SJCRH30 (cell line): ENCODE results near the gene NPAS3. TPM values are rescaled to one million over a fixed set of nuclear protein-coding genes. Genes with fewer than 3 reads are reported as not detected.
A peak's percentile ranks its signal among the peaks of the same experiment; 100 is the strongest.

Experiments
- DNase-seq, 2 experiments: peaks; one replicate each; pipeline ENCODE4 v3.0.0-alpha.2; 2015 to 2020
- H3K27ac ChIP-seq: fragments of 250-450 bp; sonication (Bioruptor Pico); 2 replicates; pipeline ENCODE4 v1.5.1; 2020; ENCODE audit warnings: mild to moderate bottlenecking, moderate library complexity
- H3K27me3 ChIP-seq: fragments of 250-450 bp; sonication (Bioruptor Pico); 2 replicates; pipeline ENCODE4 v1.5.1; 2020; ENCODE audit warnings: mild to moderate bottlenecking, moderate library complexity
- H3K36me3 ChIP-seq: fragments of 250-450 bp; sonication (Bioruptor Pico); 2 replicates; pipeline ENCODE4 v1.5.1; 2020; ENCODE audit warnings: mild to moderate bottlenecking, moderate library complexity
- H3K4me1 ChIP-seq: fragments of 250-450 bp; sonication (Bioruptor Pico); 2 replicates; pipeline ENCODE4 v1.5.1; 2020; ENCODE audit warnings: mild to moderate bottlenecking, moderate library complexity
- H3K4me3 ChIP-seq: fragments of 250-450 bp; sonication (Bioruptor Pico); 2 replicates; pipeline ENCODE4 v1.5.1; 2020; ENCODE audit warnings: mild to moderate bottlenecking, moderate library complexity
- H3K9me3 ChIP-seq: fragments of 250-450 bp; sonication (Bioruptor Pico); replicated peaks from 2 replicates; pipeline ENCODE4 v1.5.1; 2020; ENCODE audit warnings: mild to moderate bottlenecking, moderate library complexity
- total RNA-seq: library from RNA; depleted of rRNA; stranded (reverse); fragments of >200 nt; shearing (Covaris generic); gene quantifications from 2 replicates; pipeline ENCODE4 v1.2.3, GENCODE V29; 2014

NPAS3 gene
- total RNA-seq, 1 experiment from 2014 or later, result 1.8 TPM

DNA sequence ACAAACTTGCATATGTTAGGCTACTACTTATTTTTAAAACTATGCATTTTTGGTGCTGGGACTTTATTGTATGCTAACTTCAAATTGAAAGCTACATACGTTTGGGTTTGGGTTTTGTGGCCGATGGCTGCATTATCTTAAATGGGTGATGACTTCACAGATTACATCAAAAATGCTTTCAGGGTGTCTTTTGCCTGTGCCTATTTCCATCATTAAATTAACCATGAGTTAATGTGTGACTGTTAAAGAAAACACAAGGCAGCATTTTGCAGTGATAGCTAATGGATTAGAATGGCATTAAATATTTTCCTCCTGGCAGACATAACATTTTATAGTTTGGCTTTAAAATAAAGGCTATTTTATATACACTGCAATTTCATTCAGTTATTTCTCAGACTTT lies 659.9 kb downstream of the NPAS3 start:
- no peaks in the 10 kb centered on the region for H3K27me3 ChIP-seq
- H3K4me1 ChIP-seq, result no peaks in the 10 kb centered on the region
- H3K9me3 ChIP-seq, result no peaks in the 10 kb centered on the region
- no peaks in the 10 kb centered on the region for H3K36me3 ChIP-seq
- no peak for DNase-seq
- no peak overlapping the region for H3K27ac ChIP-seq
- no peak overlapping the region for H3K4me3 ChIP-seq

DNA sequence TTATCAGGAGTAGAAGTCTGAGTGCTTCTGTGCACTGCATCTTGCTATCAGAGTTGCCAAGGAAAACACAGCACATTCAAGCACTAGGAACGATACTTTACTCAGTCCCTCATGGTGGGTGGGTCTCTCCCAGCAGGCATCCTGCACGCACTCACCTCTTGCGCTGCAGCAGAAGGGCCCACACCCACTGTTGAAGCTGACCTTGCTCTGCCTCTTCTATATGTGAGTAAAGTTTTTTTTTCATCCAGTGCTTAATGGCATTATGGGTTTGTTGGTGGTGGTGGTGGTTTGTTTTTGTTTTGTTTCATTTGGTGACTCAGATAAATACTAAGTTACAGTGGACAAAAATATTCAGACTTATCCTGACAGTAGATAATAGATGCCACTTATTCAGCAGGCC lies 663.7 kb downstream of the NPAS3 start:
- Histone ChIP-seq H3K36me3 (no peaks in the 10 kb centered on the region), H3K27me3 (no peaks in the 10 kb centered on the region), H3K9me3 (no peaks in the 10 kb centered on the region), H3K4me1 (no peaks in the 10 kb centered on the region), H3K27ac (no peak overlapping the region), H3K4me3 (no peak overlapping the region)
- no peak for DNase-seq

DNA sequence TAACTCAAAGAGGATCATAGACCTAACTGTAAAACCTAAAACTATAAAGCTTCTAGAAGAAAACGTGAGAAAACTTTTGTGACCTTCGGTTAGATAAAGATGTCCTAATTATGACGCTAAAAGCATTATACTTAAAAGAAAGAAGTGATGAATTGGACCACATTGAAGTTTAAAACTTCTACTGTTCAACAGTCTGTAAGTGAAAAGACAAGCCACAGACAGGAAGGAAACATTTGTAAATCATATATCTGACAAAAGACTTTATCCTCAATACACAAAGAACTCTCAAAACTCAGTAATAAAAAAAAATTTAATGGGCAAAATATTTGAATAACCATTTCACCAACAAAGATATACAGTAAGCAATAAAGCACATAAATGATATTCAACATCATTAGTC lies 667.9 kb downstream of the NPAS3 start:
- Histone ChIP-seq H3K36me3 (no peaks in the 10 kb centered on the region), H3K27me3 (no peaks in the 10 kb centered on the region), H3K4me1 (no peaks in the 10 kb centered on the region), H3K27ac (no peak overlapping the region), H3K4me3 (no peak overlapping the region), H3K9me3 (no peaks in the 10 kb centered on the region)
- no peak for DNase-seq

DNA sequence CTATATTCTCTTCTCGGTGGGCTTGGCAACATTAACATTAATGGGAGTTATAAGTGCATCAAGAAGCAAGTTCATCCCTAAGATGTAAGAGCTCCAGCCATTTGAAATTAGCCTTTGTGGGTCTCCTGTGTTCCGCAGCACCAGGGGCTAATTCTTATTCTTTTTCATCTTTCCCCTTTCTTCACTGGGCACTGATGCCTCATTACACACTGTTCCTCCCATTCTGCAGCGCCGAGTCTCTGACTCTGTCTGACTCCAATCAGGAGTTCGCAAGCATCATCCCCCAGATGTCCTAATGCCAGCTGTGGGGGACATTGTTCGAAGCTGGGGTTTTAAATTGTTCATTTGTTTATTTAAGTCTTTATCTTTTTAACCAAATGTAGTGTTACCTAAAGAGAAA lies 670.9 kb downstream of the NPAS3 start:
- H3K4me1 ChIP-seq, result no peaks in the 10 kb centered on the region
- no peak overlapping the region for H3K4me3 ChIP-seq
- no peaks in the 10 kb centered on the region for H3K27me3 ChIP-seq
- no peak overlapping the region for H3K27ac ChIP-seq
- no peaks in the 10 kb centered on the region for H3K36me3 ChIP-seq
- DNase-seq, result no peak
- no peaks in the 10 kb centered on the region for H3K9me3 ChIP-seq

DNA sequence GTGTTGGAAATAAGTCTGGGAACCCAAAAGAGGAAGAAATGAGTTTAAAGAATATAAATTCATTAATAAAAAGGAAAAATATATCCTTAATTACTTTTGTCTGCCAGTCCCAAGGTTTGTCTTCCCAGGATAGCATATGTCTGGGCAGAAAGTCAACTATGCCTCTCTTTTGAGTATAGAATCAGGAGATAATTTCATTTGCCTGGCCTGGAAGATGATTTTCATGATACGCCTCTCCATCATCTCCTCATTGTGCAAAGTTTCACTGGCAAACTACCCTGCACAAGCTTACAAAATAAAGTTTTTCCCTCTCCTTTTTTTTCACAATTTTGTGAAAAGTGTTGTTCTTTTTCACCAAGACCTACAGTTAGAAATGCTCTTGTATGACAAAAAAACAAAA lies 671.4 kb downstream of the NPAS3 start:
- Histone ChIP-seq H3K27ac (no peak overlapping the region), H3K36me3 (no peaks in the 10 kb centered on the region), H3K4me1 (no peaks in the 10 kb centered on the region), H3K27me3 (no peaks in the 10 kb centered on the region), H3K9me3 (no peaks in the 10 kb centered on the region), H3K4me3 (no peak overlapping the region)
- DNase-seq, result no peak

DNA sequence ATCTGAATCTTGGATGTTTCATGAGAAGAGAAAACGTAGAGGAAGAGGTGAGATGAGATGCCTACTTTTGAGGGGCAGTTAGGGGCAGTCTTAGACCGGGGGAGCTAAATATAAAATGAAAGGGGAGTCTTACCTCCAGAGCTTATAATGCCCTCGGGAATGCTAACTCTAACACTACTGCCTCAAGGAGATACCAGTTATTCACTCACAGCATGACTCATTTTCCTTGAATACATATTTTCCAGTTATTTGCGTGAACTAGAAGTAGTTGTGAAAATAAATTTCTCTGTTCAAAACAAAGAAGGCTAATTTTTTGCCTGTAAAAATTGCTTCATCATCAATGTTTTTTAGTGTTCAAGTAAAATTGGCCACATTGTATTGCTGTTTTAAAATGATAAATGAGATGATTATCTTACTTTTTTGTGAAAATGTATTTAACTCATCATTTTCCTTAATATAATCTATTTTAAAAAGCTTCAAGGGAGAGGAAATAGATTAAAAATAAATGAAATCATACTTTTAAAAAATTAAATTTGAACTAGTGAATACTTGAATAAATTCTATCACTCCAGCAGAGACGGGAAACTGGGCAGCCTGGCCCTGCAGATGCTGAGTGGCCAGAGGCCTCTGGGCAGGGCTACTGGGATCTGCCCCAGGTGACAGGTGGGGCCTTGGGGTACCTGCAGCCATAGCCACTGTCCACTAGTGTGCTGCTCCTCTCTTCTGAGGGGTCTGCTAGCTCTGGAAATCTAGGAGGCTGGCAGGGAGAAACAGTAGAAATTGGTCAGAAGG lies 672.9 kb downstream of the NPAS3 start:
- Histone ChIP-seq H3K36me3 (no peaks in the 10 kb centered on the region), H3K27ac (no peak overlapping the region), H3K9me3 (no peaks in the 10 kb centered on the region), H3K27me3 (no peaks in the 10 kb centered on the region), H3K4me1 (no peaks in the 10 kb centered on the region), H3K4me3 (no peak overlapping the region)
- no peak for DNase-seq

DNA sequence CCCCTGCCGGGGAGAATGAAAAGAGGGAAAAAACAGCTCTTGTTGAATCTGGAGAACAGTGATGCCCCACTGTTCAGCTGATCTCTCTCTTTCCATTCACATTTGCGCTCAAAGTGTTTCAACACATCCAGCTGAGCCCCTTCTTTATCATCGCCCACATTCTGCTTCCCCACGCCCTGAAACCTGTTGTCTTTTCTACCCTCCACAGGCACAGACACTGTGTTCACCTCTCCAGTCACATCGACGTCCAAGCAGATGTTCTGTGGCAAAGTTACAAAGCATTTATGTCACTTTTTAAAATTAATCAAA lies 673.5 kb downstream of the NPAS3 start:
- Histone ChIP-seq H3K27me3 (no peaks in the 10 kb centered on the region), H3K9me3 (no peaks in the 10 kb centered on the region), H3K4me3 (no peak overlapping the region), H3K4me1 (0 out of 2 replicates have a peak, but pooled peaks cover 4% of the 10 kb centered on the region), H3K36me3 (no peaks in the 10 kb centered on the region), H3K27ac (no peak overlapping the region)
- DNase-seq, result no peak

DNA sequence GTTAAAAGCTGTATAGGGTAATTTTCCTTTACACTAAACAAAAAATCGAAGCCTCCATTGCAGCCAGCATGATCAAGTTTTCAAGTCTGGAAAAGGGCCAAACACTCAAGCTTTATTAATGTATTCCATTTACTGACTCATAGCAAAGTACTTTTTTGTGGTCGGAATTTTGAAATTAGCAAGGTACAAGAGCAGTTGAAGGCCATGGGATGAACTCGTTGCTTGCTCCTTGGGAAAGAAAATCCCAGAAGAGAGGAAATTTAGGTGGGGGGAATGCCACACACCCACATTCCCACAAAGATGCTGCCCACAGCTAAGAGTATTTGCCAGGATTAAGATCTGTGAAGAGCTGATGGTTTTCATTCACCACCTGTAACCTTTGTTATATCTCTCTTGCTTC lies 678.5 kb downstream of the NPAS3 start:
- no peaks in the 10 kb centered on the region for H3K27me3 ChIP-seq
- DNase-seq, result peak in 1 of 2 experiments; percentile 20
- no peaks in the 10 kb centered on the region for H3K9me3 ChIP-seq
- no peak overlapping the region for H3K4me3 ChIP-seq
- H3K27ac ChIP-seq, result no peak overlapping the region
- H3K36me3 ChIP-seq, result no peaks in the 10 kb centered on the region
- 0 out of 2 replicates have a peak, but pooled peaks cover 4% of the 10 kb centered on the region for H3K4me1 ChIP-seq

DNA sequence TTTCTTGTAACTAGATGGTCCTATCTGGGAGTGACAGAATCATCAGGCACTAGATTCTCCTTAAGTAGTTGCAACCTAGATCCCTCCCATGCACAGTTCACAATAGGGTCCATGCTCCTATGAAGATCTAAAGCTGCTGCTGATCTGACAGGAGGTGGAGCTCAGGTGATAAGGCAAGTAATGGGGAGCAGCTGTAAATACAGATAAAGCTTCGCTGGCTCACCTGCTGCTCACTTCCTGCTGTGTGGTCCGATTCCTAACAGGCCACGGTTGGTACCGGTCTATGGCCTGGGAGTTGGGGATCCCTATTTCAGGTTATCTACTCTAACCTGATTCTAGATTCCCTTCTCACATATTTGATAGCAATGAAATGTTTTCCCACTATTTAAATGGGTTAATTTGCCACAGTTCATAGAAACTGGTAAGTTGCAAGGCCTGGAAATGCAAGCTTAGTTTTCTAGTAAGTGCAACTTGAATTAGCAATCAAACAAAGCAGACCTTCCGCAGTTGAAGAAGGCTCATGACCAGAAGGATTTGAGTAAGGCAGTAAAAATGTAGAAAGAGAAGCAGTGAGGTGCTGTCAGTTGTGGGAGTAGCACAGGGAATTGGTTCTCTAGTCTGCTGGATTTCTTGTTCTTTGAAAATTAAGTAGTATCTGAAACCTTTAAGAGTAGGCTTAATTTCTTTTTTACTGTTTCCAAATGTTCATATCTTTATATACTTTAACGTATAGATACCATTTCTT lies 679.9 kb downstream of the NPAS3 start:
- Histone ChIP-seq H3K27ac (no peak overlapping the region), H3K4me1 (0 out of 2 replicates have a peak, but pooled peaks cover 4% of the 10 kb centered on the region), H3K36me3 (no peaks in the 10 kb centered on the region), H3K4me3 (no peak overlapping the region), H3K27me3 (no peaks in the 10 kb centered on the region), H3K9me3 (no peaks in the 10 kb centered on the region)
- DNase-seq, result no peak

DNA sequence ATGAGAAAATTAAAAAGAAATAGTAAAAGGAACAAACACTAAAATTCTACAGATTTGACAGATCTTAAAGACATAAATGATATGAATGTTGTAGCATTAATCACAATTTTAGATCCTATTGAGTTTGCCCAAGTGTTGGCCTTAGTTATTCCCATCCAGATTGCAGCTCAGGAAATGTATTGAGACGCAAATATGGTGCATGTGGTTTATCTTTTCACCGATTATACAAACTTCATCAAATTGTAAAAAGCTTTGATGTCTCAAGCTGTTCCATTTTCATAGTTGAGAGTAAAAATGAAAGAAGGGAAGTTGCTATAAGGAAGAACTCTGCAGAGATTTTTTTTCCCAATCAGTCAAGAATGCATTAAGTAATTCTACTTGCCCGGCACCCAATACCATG lies 683.8 kb downstream of the NPAS3 start:
- Histone ChIP-seq H3K4me3 (no peak overlapping the region), H3K27ac (no peak overlapping the region), H3K36me3 (no peaks in the 10 kb centered on the region), H3K4me1 (no peaks in the 10 kb centered on the region), H3K9me3 (no peaks in the 10 kb centered on the region), H3K27me3 (no peaks in the 10 kb centered on the region; the same call in 1 of the 2 replicates)
- no peak for DNase-seq

DNA sequence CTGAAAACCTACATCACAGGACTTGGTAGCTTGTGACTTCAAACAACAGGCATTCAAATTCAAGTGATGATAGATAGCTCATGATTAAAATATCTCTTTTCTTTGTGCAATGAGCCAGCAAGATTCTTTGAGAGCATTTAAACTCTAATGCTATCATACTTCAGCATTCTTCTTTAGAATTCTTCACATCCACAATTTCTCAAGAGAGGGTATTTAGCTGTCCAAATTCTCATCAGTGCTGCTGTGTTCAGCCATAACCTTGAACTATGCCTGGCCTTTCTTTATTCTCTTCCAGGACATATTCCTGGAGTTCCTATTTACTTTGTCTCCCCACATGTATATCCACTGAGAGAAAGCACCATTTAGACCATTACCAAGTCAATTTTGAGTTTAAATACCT lies 691.1 kb downstream of the NPAS3 start:
- Histone ChIP-seq H3K36me3 (no peaks in the 10 kb centered on the region), H3K27me3 (no peaks in the 10 kb centered on the region; the same call in 1 of the 2 replicates), H3K4me3 (no peak overlapping the region), H3K9me3 (no peaks in the 10 kb centered on the region), H3K4me1 (no peaks in the 10 kb centered on the region), H3K27ac (no peak overlapping the region)
- no peak for DNase-seq

DNA sequence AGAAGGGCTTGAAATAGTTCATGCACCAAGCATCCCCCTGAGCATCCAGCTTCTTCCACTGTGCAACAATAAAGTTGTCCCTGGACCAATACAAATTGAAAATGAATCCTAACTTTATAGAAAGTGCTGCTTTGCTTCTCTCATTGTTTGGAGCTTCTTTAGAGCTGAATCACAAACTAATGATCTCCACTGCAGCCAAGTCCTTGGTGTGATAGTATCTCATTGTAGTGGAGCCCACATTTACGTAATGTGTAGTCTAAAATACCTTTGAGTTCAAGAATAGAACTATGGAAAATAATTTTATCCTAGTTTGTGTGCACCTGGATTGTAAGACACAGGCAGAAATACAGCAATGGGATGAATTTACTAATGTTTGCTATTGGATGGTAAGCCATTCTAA lies 692.3 kb downstream of the NPAS3 start:
- H3K36me3 ChIP-seq, result no peaks in the 10 kb centered on the region
- no peak overlapping the region for H3K27ac ChIP-seq
- no peaks in the 10 kb centered on the region for H3K4me1 ChIP-seq
- H3K9me3 ChIP-seq, result no peaks in the 10 kb centered on the region
- H3K4me3 ChIP-seq, result no peak overlapping the region
- DNase-seq, result no peak
- H3K27me3 ChIP-seq, result no peaks in the 10 kb centered on the region

DNA sequence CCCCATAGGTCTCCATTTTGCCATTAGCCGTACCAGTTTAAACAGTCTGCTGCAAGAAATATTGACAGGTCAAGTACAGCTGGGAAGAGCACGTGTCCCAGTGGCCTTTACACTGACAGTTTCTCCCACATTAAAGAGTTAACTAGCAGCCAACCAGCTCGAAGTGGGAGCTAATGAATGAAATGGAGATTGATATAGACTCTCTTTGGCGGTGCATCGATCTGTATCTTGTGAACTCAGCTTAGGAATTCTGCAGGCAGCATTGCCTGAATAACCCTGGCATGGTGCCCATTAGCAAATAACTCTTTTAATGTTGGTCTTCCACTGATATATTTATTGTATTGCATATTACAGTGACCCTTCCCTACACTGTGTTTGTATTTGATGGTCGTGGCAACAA lies 692.8 kb downstream of the NPAS3 start:
- Histone ChIP-seq H3K9me3 (no peaks in the 10 kb centered on the region), H3K27ac (no peak overlapping the region), H3K36me3 (no peaks in the 10 kb centered on the region), H3K4me3 (no peak overlapping the region), H3K27me3 (no peaks in the 10 kb centered on the region), H3K4me1 (no peaks in the 10 kb centered on the region)
- no peak for DNase-seq

DNA sequence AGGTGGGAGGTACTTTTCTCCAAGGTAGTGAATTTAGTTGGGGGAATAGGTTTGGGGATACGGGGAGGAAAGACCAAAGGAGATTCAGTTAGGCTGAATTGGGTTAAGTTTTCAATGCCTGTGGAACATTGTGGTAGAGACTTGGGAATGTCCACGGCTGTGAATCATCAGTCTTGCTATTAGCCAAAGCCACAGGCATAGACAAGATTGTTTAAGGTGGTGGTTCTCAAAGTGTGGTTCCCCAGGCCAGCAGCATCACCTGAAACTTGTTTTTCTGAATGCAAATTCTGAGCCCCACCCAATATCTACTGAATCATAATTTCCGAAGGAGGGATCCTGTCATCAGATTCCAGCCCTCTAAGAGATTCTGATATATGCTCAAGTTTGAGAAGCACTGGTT lies 696.0 kb downstream of the NPAS3 start:
- H3K4me3 ChIP-seq, result no peak overlapping the region

DNA sequence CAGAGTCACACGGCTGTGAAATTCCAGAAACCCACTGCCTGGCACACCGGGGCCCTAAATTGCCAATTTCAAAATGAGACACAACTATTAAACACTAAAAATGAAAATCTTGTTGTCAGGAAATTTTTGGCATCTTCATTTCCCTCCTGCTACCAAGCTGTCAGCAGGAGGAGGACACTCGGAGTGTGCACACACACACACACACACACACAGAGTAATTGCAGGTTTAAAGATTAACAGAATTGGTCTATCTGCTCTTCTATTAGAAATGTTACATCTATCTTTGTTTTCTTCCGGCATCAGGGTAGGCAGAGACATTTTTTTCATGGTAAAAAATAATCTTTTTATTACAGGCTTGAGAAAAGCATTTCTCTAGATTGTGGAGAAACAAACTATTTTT lies 698.0 kb downstream of the NPAS3 start:
- Histone ChIP-seq H3K27me3 (no peaks in the 10 kb centered on the region), H3K4me3 (no peak overlapping the region), H3K9me3 (no peaks in the 10 kb centered on the region), H3K27ac (no peak overlapping the region), H3K4me1 (no peaks in the 10 kb centered on the region), H3K36me3 (no peaks in the 10 kb centered on the region)
- no peak for DNase-seq

More for the DNA sequence above, 696.0 kb downstream of the NPAS3 start:
- no peaks in the 10 kb centered on the region for H3K4me1 ChIP-seq
- H3K36me3 ChIP-seq, result no peaks in the 10 kb centered on the region
- no peaks in the 10 kb centered on the region for H3K27me3 ChIP-seq
- no peak overlapping the region for H3K27ac ChIP-seq
- no peaks in the 10 kb centered on the region for H3K9me3 ChIP-seq
- no peak for DNase-seq

DNA sequence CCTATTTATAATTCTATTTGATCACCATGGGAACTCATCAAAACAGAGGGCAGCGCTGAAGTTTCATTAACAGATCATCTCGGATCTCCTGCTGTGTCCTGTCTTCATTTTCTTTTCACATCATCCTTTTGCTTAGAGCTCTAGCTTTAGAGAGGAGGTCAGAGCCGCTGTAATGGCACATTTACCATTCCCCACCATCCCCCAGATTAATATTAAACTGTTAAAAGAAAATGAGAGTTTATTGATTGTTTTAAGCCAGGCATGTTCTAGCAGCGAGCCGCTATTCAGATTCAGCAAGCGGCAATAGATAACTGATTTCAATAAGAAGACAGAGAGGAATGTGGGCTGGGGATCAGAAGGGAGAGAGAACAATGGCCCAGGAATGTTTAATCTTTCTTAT lies 703.4 kb downstream of the NPAS3 start:
- Histone ChIP-seq H3K4me3 (no peak overlapping the region), H3K36me3 (no peaks in the 10 kb centered on the region), H3K9me3 (no peaks in the 10 kb centered on the region), H3K4me1 (no peaks in the 10 kb centered on the region), H3K27ac (no peak overlapping the region), H3K27me3 (no peaks in the 10 kb centered on the region)
- DNase-seq, result no peak
